ENCODE measurements around the gene SENP5.

- no peak for TF ChIP-seq CTCF (IDR thresholded peaks at IDR 0.05)
- no peak for TF ChIP-seq POLR2A (IDR thresholded peaks at IDR 0.05)
These were observed 32.6 kb upstream of the SENP5 start for GRCh38 chr3:196835086-196835485.
